Measurements from ENCODE around the gene RAPSN.

The RAPSN gene

GRCh38 chr11:47434011-47434786, 14.7 kb downstream of the RAPSN start:
- DNase-seq (ENCODE audit: low read depth in 2 of 2), result no peak

DNA sequence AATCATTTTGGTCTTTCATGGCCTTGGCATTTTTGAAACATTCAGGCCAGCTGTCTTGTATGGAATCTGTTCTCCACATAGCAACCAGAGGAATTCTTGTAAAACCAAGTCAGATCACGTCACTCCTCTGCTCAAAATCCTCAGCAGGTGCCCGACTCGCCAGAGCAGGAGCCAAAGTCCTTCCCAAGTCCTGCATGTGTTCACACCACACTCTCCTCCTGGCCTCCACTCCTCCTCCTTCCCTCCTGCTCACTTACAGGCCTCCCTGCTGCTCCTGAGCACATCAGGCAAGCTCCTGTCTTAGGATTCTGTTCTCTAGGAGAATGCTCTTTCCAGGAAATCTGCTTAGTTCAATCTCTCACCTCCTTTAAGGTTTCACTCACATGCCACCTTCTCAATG, 15.8 kb downstream of the RAPSN start:
- DNase-seq (ENCODE audit: low read depth in 2 of 2), result no peak

DNA sequence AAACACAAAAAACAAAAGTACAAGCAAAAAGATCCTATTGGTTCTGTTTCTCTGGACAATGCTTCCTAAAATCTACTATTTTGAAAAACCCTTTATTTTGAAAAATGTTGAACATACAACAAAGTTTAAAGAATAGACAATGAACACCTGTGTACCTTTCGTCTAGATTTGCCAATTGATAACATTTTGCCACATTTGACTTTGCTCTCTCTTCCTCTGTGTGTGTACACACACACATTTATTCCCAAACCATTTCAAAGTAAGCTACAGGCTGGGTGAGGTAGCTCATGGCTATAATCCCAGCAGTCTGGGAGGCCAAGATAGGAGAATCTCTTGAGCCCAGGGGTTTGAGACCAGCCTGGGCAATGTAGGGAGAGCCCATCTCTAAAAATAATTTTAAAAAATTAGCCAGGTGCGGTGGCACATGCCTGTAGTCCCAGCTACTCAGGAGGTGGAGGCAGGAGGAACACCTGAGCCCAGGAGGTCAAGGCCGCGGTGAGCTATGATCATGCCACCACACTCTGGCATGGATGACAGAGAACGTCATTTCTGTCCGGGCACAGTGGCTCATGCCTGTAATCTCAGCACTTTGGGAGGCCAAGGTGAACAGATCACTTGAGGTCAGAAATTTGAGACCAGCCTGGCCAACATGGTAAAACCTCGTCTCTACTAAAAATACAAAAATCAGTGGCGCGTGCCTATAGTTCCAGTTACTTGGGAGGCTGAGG, 17.4 kb downstream of the RAPSN start:
- no peak for DNase-seq (ENCODE audit: low read depth in 2 of 2)

GRCh38 chr11:47430524-47430923, 18.4 kb downstream of the RAPSN start:
- no peak for DNase-seq (ENCODE audit: low read depth in 2 of 2)

DNA sequence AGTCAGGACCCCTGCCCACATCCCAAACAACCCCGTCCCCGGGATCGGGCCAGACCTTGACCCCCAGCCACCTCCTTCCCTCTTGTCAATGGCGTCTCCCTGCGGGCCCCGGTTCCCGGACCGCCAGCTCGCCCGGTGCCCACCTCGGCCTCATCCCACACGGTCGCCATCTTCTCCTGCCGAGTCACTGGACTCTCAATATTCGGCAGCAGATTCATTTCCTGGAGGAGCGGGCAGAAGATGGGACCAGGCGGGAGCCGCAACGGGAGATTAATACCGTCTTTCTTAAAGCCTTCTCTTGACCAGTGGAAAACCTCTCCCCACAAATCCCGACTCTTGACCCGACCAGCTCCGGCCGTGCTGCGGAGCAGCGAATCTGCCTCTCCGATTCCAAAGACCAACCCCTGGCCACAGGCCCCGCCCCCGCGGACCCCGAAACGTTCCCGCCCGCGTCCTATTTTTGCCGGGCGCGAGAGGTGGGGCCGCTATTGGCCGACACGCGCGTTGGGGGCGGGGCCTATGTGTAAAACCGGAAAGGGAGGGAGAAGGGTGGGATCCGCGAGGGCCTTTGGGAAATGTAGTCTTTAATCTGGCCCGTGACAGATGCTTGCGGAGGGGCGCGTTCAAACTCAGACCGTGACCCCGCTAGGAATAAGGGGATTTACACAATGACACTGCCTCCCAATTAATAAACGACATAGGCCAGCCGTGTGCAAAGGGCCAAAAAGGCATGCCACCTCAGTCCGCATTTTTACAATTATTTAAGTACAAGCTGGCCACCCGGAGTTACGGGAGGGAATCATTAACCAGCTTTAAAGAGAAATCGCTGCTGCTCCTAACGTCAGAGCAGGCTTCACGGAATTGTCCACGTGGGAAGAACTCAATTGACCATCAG, 22.6 kb downstream of the RAPSN start, which contains the start of gene PSMC3:
TSS of gene PSMC3 (minus strand) at position 378 of the 895 bp plus-strand sequence. CDS start at position 218, 160 bp downstream.
- peak; percentile 99 for DNase-seq (ENCODE audit: low read depth in 2 of 2)

DNA sequence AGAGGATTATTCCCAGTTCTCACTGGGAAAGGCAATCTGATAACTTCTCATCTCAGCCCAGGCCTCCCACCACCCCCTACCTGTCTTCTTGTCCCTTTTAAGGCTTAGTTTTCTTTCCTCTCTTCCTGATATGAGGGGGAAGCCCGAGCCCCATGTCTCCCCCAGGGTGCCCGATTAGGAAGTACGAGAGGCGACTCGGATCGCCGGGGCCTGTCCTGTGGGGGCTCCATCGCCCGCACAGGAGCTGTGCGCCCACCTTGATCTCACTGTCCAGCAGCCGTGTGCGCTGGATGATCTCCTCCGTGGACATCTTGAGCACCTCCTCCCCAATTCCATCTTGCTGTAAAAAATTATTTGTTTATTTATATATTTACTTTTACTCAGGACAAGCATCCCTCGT, 23.3 kb downstream of the RAPSN start:
- no peak for DNase-seq (ENCODE audit: low read depth in 2 of 2)

DNA sequence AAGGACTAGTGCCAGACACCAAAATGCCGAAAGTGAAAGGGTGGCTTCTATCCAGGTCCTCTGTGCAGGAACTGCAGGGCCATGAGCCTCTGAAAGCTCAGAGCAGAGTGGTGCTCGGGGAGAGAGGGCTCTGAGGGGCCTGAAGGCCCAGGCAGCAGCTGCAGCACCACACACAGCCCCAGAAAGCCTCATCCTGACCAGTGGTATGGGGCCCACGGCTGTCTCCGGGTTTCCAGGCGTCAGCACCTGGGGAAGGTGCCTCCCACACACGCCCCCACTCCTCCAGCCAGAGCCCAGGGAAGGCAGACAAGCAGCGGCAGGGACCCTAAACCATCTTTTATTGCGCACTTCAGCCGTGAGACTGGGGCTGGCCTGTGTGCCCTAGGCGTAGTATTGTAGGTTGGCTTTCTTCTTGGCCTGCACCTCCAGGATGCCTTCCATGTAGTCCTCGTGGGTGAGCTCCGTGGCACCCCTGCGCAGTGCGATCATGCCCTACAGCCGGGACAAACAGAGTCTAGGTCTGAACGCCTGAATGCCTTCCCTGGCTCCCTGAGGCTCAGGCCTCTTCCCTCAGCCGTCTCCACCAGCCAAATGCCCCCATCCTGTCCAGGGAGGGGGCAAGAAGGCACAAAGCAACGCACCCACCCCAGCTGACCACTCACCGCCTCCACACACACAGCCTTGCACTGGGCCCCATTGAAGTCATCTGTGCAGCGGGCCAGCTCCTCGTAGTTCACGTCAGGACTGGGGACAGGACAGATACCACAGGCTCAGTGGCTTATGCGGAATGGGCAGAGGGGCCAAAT, 30.3 kb downstream of the RAPSN start:
- no peak for DNase-seq (ENCODE audit: low read depth in 2 of 2)

GRCh38 chr11:47417712-47418111, 31.2 kb downstream of the RAPSN start:
- no peak for DNase-seq (ENCODE audit: low read depth in 2 of 2)

DNA sequence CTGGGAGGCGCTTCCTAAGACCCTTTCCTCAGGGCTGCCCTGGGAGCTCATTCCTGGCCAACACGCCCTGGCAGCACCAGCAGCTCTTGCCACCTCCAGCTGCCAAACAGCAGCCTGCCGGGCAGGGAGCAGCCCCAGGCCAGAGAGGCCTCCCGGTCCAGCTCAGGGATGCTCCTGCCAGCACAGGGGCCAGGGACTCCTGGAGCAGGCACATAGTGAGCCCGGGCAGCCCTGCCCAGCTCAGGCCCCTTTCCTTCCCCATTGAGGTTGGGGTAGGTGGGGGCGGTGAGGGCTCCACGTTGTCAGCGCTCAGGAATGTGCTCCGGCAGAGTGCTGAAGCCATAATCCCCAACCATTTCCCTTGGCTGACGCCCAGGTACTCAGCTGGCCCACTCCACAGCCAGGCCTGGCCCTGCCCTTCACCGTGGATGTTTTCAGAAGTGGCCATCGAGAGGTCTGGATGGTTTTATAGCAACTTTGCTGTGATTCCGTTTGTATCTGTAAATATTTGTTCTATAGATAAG, 32.9 kb downstream of the RAPSN start:
- DNase-seq (ENCODE audit: low read depth in 2 of 2), result no peak

DNA sequence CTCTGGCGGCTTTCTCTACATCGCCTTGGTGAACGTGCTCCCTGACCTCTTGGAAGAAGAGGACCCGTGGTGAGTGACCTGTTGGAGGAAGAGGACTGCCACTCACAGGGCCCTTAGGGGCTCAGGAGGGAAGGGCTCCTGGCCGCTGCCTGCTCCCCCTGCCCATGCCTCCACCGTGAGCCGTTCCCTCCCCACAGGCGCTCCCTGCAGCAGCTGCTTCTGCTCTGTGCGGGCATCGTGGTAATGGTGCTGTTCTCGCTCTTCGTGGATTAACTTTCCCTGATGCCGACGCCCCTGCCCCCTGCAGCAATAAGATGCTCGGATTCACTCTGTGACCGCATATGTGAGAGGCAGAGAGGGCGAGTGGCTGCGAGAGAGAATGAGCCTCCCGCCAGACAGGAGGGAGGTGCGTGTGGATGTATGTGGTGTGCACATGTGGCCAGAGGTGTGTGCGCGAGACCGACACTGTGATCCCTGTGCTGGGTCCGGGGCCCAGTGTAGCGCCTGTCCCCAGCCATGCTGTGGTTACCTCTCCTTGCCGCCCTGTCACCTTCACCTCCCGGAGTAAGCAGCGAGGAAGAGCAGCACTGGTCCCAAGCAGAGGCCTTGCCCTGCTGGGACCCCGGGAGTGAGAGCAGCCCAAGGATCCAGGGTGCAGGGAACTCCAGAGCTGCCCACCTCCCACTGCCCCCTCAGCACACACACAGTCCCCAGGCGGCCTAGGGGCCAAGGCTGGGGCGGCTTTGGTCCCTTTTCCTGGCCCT, 33.7 kb downstream of the RAPSN start:
- no peak for DNase-seq (ENCODE audit: low read depth in 2 of 2)

GRCh38 chr11:47414685-47415070, 34.3 kb downstream of the RAPSN start:
- DNase-seq (ENCODE audit: low read depth in 2 of 2), result no peak

- no peak for DNase-seq (ENCODE audit: low read depth in 2 of 2)
Measured at GRCh38 chr11:47413908-47414684, 34.8 kb downstream of the RAPSN start.

- DNase-seq (ENCODE audit: low read depth in 2 of 2), result no peak
Measured at GRCh38 chr11:47413351-47413750, 35.6 kb downstream of the RAPSN start.

DNA sequence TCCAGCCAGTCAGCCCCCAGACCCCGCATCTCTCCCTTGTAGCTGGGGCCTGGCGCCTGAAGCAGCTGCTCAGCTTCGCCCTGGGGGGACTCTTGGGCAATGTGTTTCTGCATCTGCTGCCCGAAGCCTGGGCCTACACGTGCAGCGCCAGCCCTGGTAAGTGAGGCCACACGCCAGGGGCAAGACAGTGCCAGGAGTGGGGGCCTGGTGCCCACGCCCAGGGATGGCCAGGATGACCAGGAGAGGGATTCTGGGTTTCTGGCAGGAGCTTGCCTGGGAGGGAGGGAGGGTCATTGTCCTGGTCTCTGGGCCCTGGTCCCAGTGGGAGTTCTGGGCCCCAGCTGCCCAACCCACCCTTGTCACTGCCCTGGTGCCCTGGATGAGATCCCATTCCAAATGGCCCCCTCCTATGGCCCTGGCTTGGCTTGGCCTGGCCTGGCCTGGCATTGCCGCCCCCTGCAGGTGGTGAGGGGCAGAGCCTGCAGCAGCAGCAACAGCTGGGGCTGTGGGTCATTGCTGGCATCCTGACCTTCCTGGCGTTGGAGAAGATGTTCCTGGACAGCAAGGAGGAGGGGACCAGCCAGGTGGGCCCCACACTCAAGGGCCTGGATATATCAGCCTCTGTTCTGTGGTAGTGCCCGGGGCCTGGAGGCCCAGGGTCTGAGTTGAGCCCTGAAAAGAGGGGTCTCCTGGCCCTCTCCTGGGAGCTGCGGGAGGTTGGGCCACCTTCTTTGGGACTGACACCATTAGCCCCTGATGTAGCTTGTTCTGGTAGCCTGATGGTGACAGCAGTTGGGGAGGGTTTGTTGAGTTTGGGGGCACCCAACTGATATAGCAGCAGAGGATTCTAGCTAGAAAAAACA, 36.8 kb downstream of the RAPSN start:
- DNase-seq (ENCODE audit: low read depth in 2 of 2), result peak; percentile 54 to 58

- DNase-seq (ENCODE audit: low read depth in 2 of 2), result no peak
Measured at GRCh38 chr11:47410370-47411264, 38.3 kb downstream of the RAPSN start.

DNA sequence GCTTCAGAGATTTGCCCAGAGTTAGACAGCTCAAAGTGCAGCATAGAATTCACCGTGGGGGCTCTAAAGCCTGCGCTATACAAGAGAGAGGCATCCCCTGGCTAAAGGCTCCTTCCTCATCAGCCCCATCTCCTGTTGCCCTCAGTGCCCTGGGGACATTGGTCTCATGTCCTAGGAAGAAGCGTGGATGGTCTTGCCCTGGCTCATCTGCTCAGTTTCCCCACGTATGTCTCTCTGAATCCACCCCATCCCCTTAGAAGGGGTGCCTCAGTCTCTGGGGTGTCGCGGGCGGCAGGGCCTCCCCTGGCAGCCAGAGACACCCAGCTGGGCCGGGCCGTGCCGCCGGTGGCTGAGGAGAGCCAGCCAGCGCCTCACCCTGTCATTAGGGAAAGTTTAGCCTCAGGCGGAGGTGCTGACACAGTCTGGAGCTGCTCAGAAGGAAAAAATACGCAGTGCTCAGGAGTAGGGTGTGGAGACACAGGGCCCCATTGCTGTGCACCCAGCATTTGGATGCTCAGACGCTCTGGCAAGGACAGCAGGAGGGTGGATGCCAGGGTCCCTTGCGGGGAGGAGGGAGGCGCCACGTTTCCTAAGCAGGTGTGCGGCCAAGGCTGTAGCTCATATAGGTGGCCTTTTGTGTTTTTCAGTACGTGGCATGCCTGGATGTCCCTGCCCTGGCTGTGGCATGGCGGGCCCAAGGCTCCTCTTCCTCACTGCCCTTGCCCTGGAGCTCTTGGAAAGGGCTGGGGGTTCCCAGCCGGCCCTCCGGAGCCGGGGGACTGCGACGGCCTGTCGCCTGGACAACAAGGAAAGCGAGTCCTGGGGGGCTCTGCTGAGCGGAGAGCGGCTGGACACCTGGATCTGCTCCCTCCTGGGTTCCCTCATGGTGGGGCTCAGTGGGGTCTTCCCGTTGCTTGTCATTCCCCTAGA, 39.2 kb downstream of the RAPSN start:
- no peak for DNase-seq (ENCODE audit: low read depth in 2 of 2)
